HG02623 (cell line): Measurements from ENCODE around the gene GNB5.
"Not testable (repeated sequence)": the region's sequence is repeated elsewhere in the genome, so short reads cannot be mapped to it uniquely, and the experiment has no call there.

ENCODE experiments used
- ATAC-seq: cut with Tn5 transposase; IDR thresholded peaks from one replicate; pipeline ENCODE4 v1.9.1; 2021; ENCODE audit warnings: moderate library complexity; ENCODE audit not compliant: unreplicated experiment

Gene GNB5

GRCh38 chr15:52097180-52097579 is 94.0 kb downstream of the GNB5 start:
- ATAC-seq, result no peak

- ATAC-seq, result not testable (repeated sequence)
Observed at GRCh38 chr15:52096536-52096935, 94.7 kb downstream of the GNB5 start.

- no peak for ATAC-seq
Observed at GRCh38 chr15:52095597-52096262, 95.5 kb downstream of the GNB5 start.

- ATAC-seq, result no peak
Observed at GRCh38 chr15:52094811-52095584, 96.2 kb downstream of the GNB5 start.

- ATAC-seq, result no peak
Observed at GRCh38 chr15:52093539-52094510, 97.4 kb downstream of the GNB5 start.

- ATAC-seq, result no peak
Observed at GRCh38 chr15:52093167-52093538, 98.0 kb downstream of the GNB5 start.

- ATAC-seq, result no peak
Observed at GRCh38 chr15:52090193-52090592, 101.0 kb downstream of the GNB5 start.

- no peak for ATAC-seq
Observed at GRCh38 chr15:52086011-52086786, 105.0 kb downstream of the GNB5 start.

- no peak for ATAC-seq
Observed at GRCh38 chr15:52085299-52085698, 105.9 kb downstream of the GNB5 start.

GRCh38 chr15:52083603-52084002 is 107.6 kb downstream of the GNB5 start:
- no peak for ATAC-seq

GRCh38 chr15:52083037-52083359 is 108.2 kb downstream of the GNB5 start:
- peak; percentile 20 for ATAC-seq

GRCh38 chr15:52082197-52083036 is 108.8 kb downstream of the GNB5 start:
- ATAC-seq, result peak; percentile 69

GRCh38 chr15:52080706-52081392 is 110.3 kb downstream of the GNB5 start:
- ATAC-seq, result no peak

GRCh38 chr15:52080031-52080430 is 111.2 kb downstream of the GNB5 start:
- ATAC-seq, result no peak

GRCh38 chr15:52078876-52079700 is 112.1 kb downstream of the GNB5 start:
- ATAC-seq, result no peak

GRCh38 chr15:52078197-52078875 is 112.9 kb downstream of the GNB5 start:
- no peak for ATAC-seq

GRCh38 chr15:52076889-52077781 is 114.1 kb downstream of the GNB5 start:
- peak; percentile 50 for ATAC-seq
